Measurements from ENCODE around the gene ALKBH7.

ALKBH7 gene

GRCh38 chr19:6373813-6374108 is 1.2 kb downstream of the ALKBH7 start:
- Histone ChIP-seq H3K9me3 (ENCODE audit: control insufficient read depth, low read length) (no peaks in the 10 kb centered on the region), H3K4me1 (ENCODE audit: control insufficient read depth, insufficient read depth, low read length) (peaks cover 19% of the 10 kb centered on the region), H3K36me3 (ENCODE audit: control insufficient read depth, insufficient read depth, low read length, severe bottlenecking) (peaks cover 4% of the 10 kb centered on the region), H3K4me3 (ENCODE audit: low read length) (peak overlapping the region; percentile 73), H3K9ac (ENCODE audit: low read length) (peak overlapping the region; percentile 67), H3K27me3 (replicated peaks; ENCODE audit: control insufficient read depth, insufficient read depth, low read length) (no peaks in the 10 kb centered on the region)
- DNase-seq (ENCODE audit: low read depth) = no peak

- peaks cover 4% of the 10 kb centered on the region for H3K36me3 ChIP-seq (ENCODE audit: control insufficient read depth, insufficient read depth, low read length, severe bottlenecking)
- H3K9me3 ChIP-seq (ENCODE audit: control insufficient read depth, low read length) = no peaks in the 10 kb centered on the region
- H3K9ac ChIP-seq (ENCODE audit: low read length) = peak overlapping the region; percentile 67
- H3K4me3 ChIP-seq (ENCODE audit: low read length) = peak overlapping the region; percentile 73
- DNase-seq (ENCODE audit: low read depth) = no peak
- peaks cover 19% of the 10 kb centered on the region for H3K4me1 ChIP-seq (ENCODE audit: control insufficient read depth, insufficient read depth, low read length)
- H3K27me3 ChIP-seq (replicated peaks; ENCODE audit: control insufficient read depth, insufficient read depth, low read length) = no peaks in the 10 kb centered on the region
Measured at GRCh38 chr19:6374161-6374709, 1.6 kb downstream of the ALKBH7 start.

- DNase-seq (ENCODE audit: low read depth) = no peak
- H3K36me3 ChIP-seq (ENCODE audit: control insufficient read depth, insufficient read depth, low read length, severe bottlenecking) = peaks cover 10% of the 10 kb centered on the region
- H3K9me3 ChIP-seq (ENCODE audit: control insufficient read depth, low read length) = no peaks in the 10 kb centered on the region
- H3K4me1 ChIP-seq (ENCODE audit: control insufficient read depth, insufficient read depth, low read length) = peaks cover 19% of the 10 kb centered on the region
- no peak overlapping the region for H3K9ac ChIP-seq (ENCODE audit: low read length)
- H3K27me3 ChIP-seq (replicated peaks; ENCODE audit: control insufficient read depth, insufficient read depth, low read length) = no peaks in the 10 kb centered on the region
- H3K4me3 ChIP-seq (ENCODE audit: low read length) = no peak overlapping the region
Measured at GRCh38 chr19:6374711-6375410, 2.3 kb downstream of the ALKBH7 start.

GRCh38 chr19:6375411-6376010 is 2.9 kb downstream of the ALKBH7 start, which contains the start of gene PSPN:
PSPN (minus strand) TSS chr19:6375933; CDS start chr19:6375849, 84 bp downstream.
- Histone ChIP-seq H3K9ac (ENCODE audit: low read length) (peak within 1 kb of the TSS; percentile 49), H3K9me3 (ENCODE audit: control insufficient read depth, low read length) (no peaks in the 10 kb centered on the region), H3K4me1 (ENCODE audit: control insufficient read depth, insufficient read depth, low read length) (peaks cover 19% of the 10 kb centered on the region), H3K4me3 (ENCODE audit: low read length) (no peak within 1 kb of the TSS), H3K36me3 (ENCODE audit: control insufficient read depth, insufficient read depth, low read length, severe bottlenecking) (peaks cover 16% of the 10 kb centered on the region), H3K27me3 (replicated peaks; ENCODE audit: control insufficient read depth, insufficient read depth, low read length) (no peaks in the 10 kb centered on the region)
- DNase-seq (ENCODE audit: low read depth) = no peak

GRCh38 chr19:6376512-6377190 is 4.1 kb downstream of the ALKBH7 start:
- H3K9me3 ChIP-seq (ENCODE audit: control insufficient read depth, low read length) = no peaks in the 10 kb centered on the region
- no peaks in the 10 kb centered on the region for H3K27me3 ChIP-seq (replicated peaks; ENCODE audit: control insufficient read depth, insufficient read depth, low read length)
- H3K36me3 ChIP-seq (ENCODE audit: control insufficient read depth, insufficient read depth, low read length, severe bottlenecking) = peaks cover 28% of the 10 kb centered on the region
- DNase-seq (ENCODE audit: low read depth) = peak; percentile 11
- peaks cover 19% of the 10 kb centered on the region for H3K4me1 ChIP-seq (ENCODE audit: control insufficient read depth, insufficient read depth, low read length)
- no peak overlapping the region for H3K4me3 ChIP-seq (ENCODE audit: low read length)
- H3K9ac ChIP-seq (ENCODE audit: low read length) = peak overlapping the region; percentile 49

GRCh38 chr19:6378041-6378440 is 5.4 kb downstream of the ALKBH7 start:
- no peak overlapping the region for H3K9ac ChIP-seq (ENCODE audit: low read length)
- peaks cover 40% of the 10 kb centered on the region for H3K36me3 ChIP-seq (ENCODE audit: control insufficient read depth, insufficient read depth, low read length, severe bottlenecking)
- H3K4me1 ChIP-seq (ENCODE audit: control insufficient read depth, insufficient read depth, low read length) = peaks cover 19% of the 10 kb centered on the region
- H3K9me3 ChIP-seq (ENCODE audit: control insufficient read depth, low read length) = no peaks in the 10 kb centered on the region
- peak; percentile 71 for DNase-seq (ENCODE audit: low read depth)
- no peak overlapping the region for H3K4me3 ChIP-seq (ENCODE audit: low read length)
- no peaks in the 10 kb centered on the region for H3K27me3 ChIP-seq (replicated peaks; ENCODE audit: control insufficient read depth, insufficient read depth, low read length)

GRCh38 chr19:6378486-6378885 is 5.9 kb downstream of the ALKBH7 start:
- H3K9me3 ChIP-seq (ENCODE audit: control insufficient read depth, low read length) = no peaks in the 10 kb centered on the region
- no peak overlapping the region for H3K4me3 ChIP-seq (ENCODE audit: low read length)
- peaks cover 44% of the 10 kb centered on the region for H3K36me3 ChIP-seq (ENCODE audit: control insufficient read depth, insufficient read depth, low read length, severe bottlenecking)
- no peaks in the 10 kb centered on the region for H3K27me3 ChIP-seq (replicated peaks; ENCODE audit: control insufficient read depth, insufficient read depth, low read length)
- peaks cover 19% of the 10 kb centered on the region for H3K4me1 ChIP-seq (ENCODE audit: control insufficient read depth, insufficient read depth, low read length)
- no peak for DNase-seq (ENCODE audit: low read depth)
- H3K9ac ChIP-seq (ENCODE audit: low read length) = no peak overlapping the region

- Histone ChIP-seq H3K36me3 (ENCODE audit: control insufficient read depth, insufficient read depth, low read length, severe bottlenecking) (peaks cover 50% of the 10 kb centered on the region), H3K9ac (ENCODE audit: low read length) (no peak overlapping the region), H3K27me3 (replicated peaks; ENCODE audit: control insufficient read depth, insufficient read depth, low read length) (no peaks in the 10 kb centered on the region), H3K4me3 (ENCODE audit: low read length) (no peak overlapping the region), H3K4me1 (ENCODE audit: control insufficient read depth, insufficient read depth, low read length) (peaks cover 11% of the 10 kb centered on the region), H3K9me3 (ENCODE audit: control insufficient read depth, low read length) (no peaks in the 10 kb centered on the region)
- no peak for DNase-seq (ENCODE audit: low read depth)
Measured at GRCh38 chr19:6379744-6380143, 7.2 kb downstream of the ALKBH7 start.

- no peaks in the 10 kb centered on the region for H3K9me3 ChIP-seq (ENCODE audit: control insufficient read depth, low read length)
- H3K4me1 ChIP-seq (ENCODE audit: control insufficient read depth, insufficient read depth, low read length) = peaks cover 11% of the 10 kb centered on the region
- no peak for DNase-seq (ENCODE audit: low read depth)
- no peak overlapping the region for H3K9ac ChIP-seq (ENCODE audit: low read length)
- no peak overlapping the region for H3K4me3 ChIP-seq (ENCODE audit: low read length)
- H3K27me3 ChIP-seq (replicated peaks; ENCODE audit: control insufficient read depth, insufficient read depth, low read length) = no peaks in the 10 kb centered on the region
- H3K36me3 ChIP-seq (ENCODE audit: control insufficient read depth, insufficient read depth, low read length, severe bottlenecking) = peaks cover 60% of the 10 kb centered on the region
Measured at GRCh38 chr19:6381030-6381750, 8.6 kb downstream of the ALKBH7 start.

GRCh38 chr19:6383188-6383587 is 10.6 kb downstream of the ALKBH7 start:
- DNase-seq (ENCODE audit: low read depth) = no peak
- no peaks in the 10 kb centered on the region for H3K4me1 ChIP-seq (ENCODE audit: control insufficient read depth, insufficient read depth, low read length)
- no peak overlapping the region for H3K9ac ChIP-seq (ENCODE audit: low read length)
- H3K27me3 ChIP-seq (replicated peaks; ENCODE audit: control insufficient read depth, insufficient read depth, low read length) = no peaks in the 10 kb centered on the region
- H3K9me3 ChIP-seq (ENCODE audit: control insufficient read depth, low read length) = no peaks in the 10 kb centered on the region
- H3K36me3 ChIP-seq (ENCODE audit: control insufficient read depth, insufficient read depth, low read length, severe bottlenecking) = peaks cover 79% of the 10 kb centered on the region
- no peak overlapping the region for H3K4me3 ChIP-seq (ENCODE audit: low read length)

- H3K27me3 ChIP-seq (replicated peaks; ENCODE audit: control insufficient read depth, insufficient read depth, low read length) = no peaks in the 10 kb centered on the region
- no peak overlapping the region for H3K4me3 ChIP-seq (ENCODE audit: low read length)
- DNase-seq (ENCODE audit: low read depth) = no peak
- H3K36me3 ChIP-seq (ENCODE audit: control insufficient read depth, insufficient read depth, low read length, severe bottlenecking) = peaks cover 85% of the 10 kb centered on the region
- no peaks in the 10 kb centered on the region for H3K4me1 ChIP-seq (ENCODE audit: control insufficient read depth, insufficient read depth, low read length)
- no peak overlapping the region for H3K9ac ChIP-seq (ENCODE audit: low read length)
- H3K9me3 ChIP-seq (ENCODE audit: control insufficient read depth, low read length) = no peaks in the 10 kb centered on the region
Measured at GRCh38 chr19:6384381-6384780, 11.8 kb downstream of the ALKBH7 start.

All from adipocyte (in vitro differentiated cells).